ENCODE results near the gene PTDSS2. TPM values are rescaled to one million over a fixed set of nuclear protein-coding genes. Genes with fewer than 3 reads are reported as not detected.

Gene PTDSS2
- total RNA-seq, 1 donor from 2014 or later: 47.3 TPM

DNA sequence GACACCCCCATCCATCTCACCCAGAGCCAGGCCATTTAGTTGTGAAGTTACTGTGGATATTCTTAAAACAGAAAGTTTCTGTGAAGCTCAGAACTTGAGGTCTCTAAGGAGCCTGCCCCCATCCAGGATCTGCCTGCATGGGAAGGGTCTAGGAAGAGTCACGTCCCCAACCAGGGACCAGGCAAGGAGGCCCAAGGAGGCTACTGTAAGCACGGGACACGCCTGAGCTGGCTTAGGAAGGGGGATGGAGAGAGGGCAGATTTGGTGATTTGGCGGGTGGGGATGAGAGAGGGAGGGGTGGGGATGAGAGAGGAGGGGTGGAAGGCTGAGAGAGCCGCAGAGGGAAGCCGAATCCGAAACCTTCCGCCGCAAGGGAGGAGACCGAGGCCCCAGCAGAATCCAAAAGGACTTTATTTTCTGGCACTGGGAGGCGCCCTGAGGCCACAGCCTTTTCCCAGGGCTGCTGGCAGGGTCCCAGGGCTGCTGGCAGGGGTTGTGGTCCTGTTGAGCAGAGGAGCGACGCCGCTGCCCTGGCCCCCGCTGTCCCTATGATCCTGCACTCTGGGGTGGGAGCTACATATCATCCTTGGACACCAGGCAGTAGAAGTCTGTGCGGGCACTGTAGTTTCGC, 44.6 kb upstream of the PTDSS2 start:
- H3K4me3 ChIP-seq (ENCODE audit: insufficient read depth, low read depth, low read length): no peak overlapping the region
- no peak overlapping the region for H3K27ac ChIP-seq (ENCODE audit: low read depth, low read length)
- no peak for FAIRE-seq
- H3K9ac ChIP-seq (ENCODE audit: low read length): no peak overlapping the region
- H3K36me3 Mint-ChIP-seq (ENCODE audit: low read depth, unreplicated experiment): no peaks in the 10 kb centered on the region
- no peak overlapping the region for H3K27ac Mint-ChIP-seq (ENCODE audit: unreplicated experiment)
- TF ChIP-seq EZH2 (IDR thresholded peaks at IDR 0.05; ENCODE audit: insufficient read depth, low read length): no peak
- TF ChIP-seq, protein P1, sequence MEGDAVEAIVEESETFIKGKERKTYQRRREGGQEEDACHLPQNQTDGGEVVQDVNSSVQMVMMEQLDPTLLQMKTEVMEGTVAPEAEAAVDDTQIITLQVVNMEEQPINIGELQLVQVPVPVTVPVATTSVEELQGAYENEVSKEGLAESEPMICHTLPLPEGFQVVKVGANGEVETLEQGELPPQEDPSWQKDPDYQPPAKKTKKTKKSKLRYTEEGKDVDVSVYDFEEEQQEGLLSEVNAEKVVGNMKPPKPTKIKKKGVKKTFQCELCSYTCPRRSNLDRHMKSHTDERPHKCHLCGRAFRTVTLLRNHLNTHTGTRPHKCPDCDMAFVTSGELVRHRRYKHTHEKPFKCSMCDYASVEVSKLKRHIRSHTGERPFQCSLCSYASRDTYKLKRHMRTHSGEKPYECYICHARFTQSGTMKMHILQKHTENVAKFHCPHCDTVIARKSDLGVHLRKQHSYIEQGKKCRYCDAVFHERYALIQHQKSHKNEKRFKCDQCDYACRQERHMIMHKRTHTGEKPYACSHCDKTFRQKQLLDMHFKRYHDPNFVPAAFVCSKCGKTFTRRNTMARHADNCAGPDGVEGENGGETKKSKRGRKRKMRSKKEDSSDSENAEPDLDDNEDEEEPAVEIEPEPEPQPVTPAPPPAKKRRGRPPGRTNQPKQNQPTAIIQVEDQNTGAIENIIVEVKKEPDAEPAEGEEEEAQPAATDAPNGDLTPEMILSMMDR (IDR thresholded peaks at IDR 0.05; ENCODE audit: insufficient read depth, low read depth, low read length): no peak
- no peaks in the 10 kb centered on the region for H3K27me3 ChIP-seq (ENCODE audit: insufficient read depth, low read length)
- no peaks in the 10 kb centered on the region for H3K4me1 ChIP-seq (ENCODE audit: insufficient read depth, low read length)
- no peaks in the 10 kb centered on the region for H3K9me3 ChIP-seq (ENCODE audit: insufficient read depth, low read depth, low read length)
- no peak for DNase-seq (ENCODE audit: low read depth)
- no peak overlapping the region for H2AFZ ChIP-seq (ENCODE audit: low read depth, low read length)
- H3K36me3 ChIP-seq (ENCODE audit: insufficient read depth, low read length): no peaks in the 10 kb centered on the region
- no peaks in the 10 kb centered on the region for H3K9me3 Mint-ChIP-seq (ENCODE audit: unreplicated experiment)
- peak overlapping the region; percentile 84 for H3K4me2 ChIP-seq (ENCODE audit: low read length)
- H3K27me3 Mint-ChIP-seq (ENCODE audit: low read depth, unreplicated experiment): peaks cover 2% of the 10 kb centered on the region
- H4K20me1 ChIP-seq (ENCODE audit: insufficient read depth, low read length): no peaks in the 10 kb centered on the region
- no peak overlapping the region for H3K4me3 Mint-ChIP-seq (ENCODE audit: unreplicated experiment)
- H3K79me2 ChIP-seq (ENCODE audit: insufficient read depth, low read length): no peaks in the 10 kb centered on the region
- no peaks in the 10 kb centered on the region for H3K4me1 Mint-ChIP-seq (ENCODE audit: low read depth, unreplicated experiment)

DNA sequence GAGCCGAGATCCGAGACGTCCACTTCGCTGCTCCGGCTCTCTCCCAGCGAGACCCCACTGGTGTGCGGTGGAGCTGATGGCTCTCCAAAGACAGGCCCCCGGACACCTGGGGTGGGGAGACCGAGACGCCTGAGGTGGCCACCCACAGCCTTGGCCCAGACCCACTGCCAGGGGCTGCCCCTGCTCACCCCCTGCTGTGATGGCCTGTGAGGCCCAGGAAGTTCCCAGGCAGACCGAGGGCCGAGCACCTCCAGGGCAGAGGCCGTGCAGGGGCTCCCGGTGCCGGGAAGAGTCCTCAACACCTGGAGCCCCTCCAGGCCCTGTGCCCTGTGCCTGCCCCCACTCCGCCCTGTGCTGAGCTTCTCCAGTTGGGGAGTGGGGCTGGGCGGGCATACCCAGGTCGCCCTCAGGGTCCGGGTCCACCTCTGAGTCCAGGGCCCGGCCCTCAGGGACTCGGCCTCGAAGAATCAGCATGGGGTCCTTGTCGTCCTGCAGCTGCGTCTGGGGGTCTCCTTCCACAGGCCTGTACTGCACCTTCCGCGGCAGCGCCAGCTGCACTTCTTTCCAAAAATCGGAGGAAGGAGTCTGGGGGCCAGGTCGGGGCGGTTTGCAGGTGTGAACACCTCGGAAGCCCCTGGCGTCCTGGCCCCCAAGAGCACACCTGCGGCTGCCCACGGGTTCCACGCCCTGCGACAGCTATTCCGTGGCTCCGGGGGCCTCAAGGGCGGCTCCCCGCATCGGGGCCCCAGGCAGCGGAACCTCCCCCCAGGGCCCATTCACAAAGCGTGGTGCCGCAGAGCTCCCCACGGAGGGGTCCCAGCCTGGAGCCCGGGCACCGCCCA, 43.9 kb upstream of the PTDSS2 start:
- no peaks in the 10 kb centered on the region for H3K79me2 ChIP-seq (ENCODE audit: insufficient read depth, low read length)
- no peak overlapping the region for H3K27ac ChIP-seq (ENCODE audit: low read depth, low read length)
- FAIRE-seq: no peak
- TF ChIP-seq EZH2 (IDR thresholded peaks at IDR 0.05; ENCODE audit: insufficient read depth, low read length): no peak
- TF ChIP-seq, protein P1 (IDR thresholded peaks at IDR 0.05; ENCODE audit: insufficient read depth, low read depth, low read length): no peak
- peak overlapping the region; percentile 62 for H3K9ac ChIP-seq (ENCODE audit: low read length)
- Mint-ChIP-seq H3K4me3 (ENCODE audit: unreplicated experiment) (no peak overlapping the region), H3K4me1 (ENCODE audit: low read depth, unreplicated experiment) (no peaks in the 10 kb centered on the region), H3K27ac (ENCODE audit: unreplicated experiment) (no peak overlapping the region), H3K9me3 (ENCODE audit: unreplicated experiment) (no peaks in the 10 kb centered on the region), H3K27me3 (ENCODE audit: low read depth, unreplicated experiment) (peaks cover 2% of the 10 kb centered on the region), H3K36me3 (ENCODE audit: low read depth, unreplicated experiment) (no peaks in the 10 kb centered on the region)
- H3K36me3 ChIP-seq (ENCODE audit: insufficient read depth, low read length): no peaks in the 10 kb centered on the region
- H3K4me3 ChIP-seq (ENCODE audit: insufficient read depth, low read depth, low read length): peak overlapping the region; percentile 56
- H3K4me1 ChIP-seq (ENCODE audit: insufficient read depth, low read length): no peaks in the 10 kb centered on the region
- H3K9me3 ChIP-seq (ENCODE audit: insufficient read depth, low read depth, low read length): no peaks in the 10 kb centered on the region
- H3K4me2 ChIP-seq (ENCODE audit: low read length): peak overlapping the region; percentile 84
- H3K27me3 ChIP-seq (ENCODE audit: insufficient read depth, low read length): no peaks in the 10 kb centered on the region
- H4K20me1 ChIP-seq (ENCODE audit: insufficient read depth, low read length): no peaks in the 10 kb centered on the region
- peak overlapping the region; percentile 75 for H2AFZ ChIP-seq (ENCODE audit: low read depth, low read length)
- DNase-seq (ENCODE audit: low read depth): no peak

Measured in astrocyte (in vitro differentiated cells and primary cell).